Measurements from ENCODE around the gene GMDS.
A peak's percentile ranks its signal among the peaks of the same experiment; 100 is the strongest.

The GMDS gene

GRCh38 chr6:1825926-1826325 is 419.5 kb downstream of the GMDS start:
- no peak for ATAC-seq
- no peak for TF ChIP-seq ESRRG (CRISPR knock-in tag; IDR thresholded peaks at IDR 0.05)
- TF ChIP-seq ISL1 (CRISPR knock-in tag; IDR thresholded peaks at IDR 0.05) = no peak
- TF ChIP-seq ARNTL (CRISPR knock-in tag; IDR thresholded peaks at IDR 0.05; ENCODE audit: borderline replicate concordance, low read depth) = no peak
- TF ChIP-seq PATZ1 (CRISPR knock-in tag; IDR thresholded peaks at IDR 0.05; ENCODE audit: borderline replicate concordance) = no peak
- no peak for TF ChIP-seq ZNF70 (CRISPR knock-in tag; IDR thresholded peaks at IDR 0.05)
- no peak for TF ChIP-seq ZFP3 (CRISPR knock-in tag; IDR thresholded peaks at IDR 0.05)
- no peak for TF ChIP-seq TCF4 (CRISPR knock-in tag; IDR thresholded peaks at IDR 0.05; ENCODE audit: borderline replicate concordance)
- no peak for TF ChIP-seq TSHZ2 (CRISPR knock-in tag; IDR thresholded peaks at IDR 0.05)
- TF ChIP-seq CREB5 (CRISPR knock-in tag; IDR thresholded peaks at IDR 0.05; ENCODE audit: low read depth) = no peak
- no peak for TF ChIP-seq SNAI2 (CRISPR knock-in tag; IDR thresholded peaks at IDR 0.05)
- no peak for TF ChIP-seq ZC3H10 (CRISPR knock-in tag; IDR thresholded peaks at IDR 0.05)
- no peak for TF ChIP-seq POU6F1 (CRISPR knock-in tag; IDR thresholded peaks at IDR 0.05; ENCODE audit: borderline replicate concordance, low read depth)
- no peak for TF ChIP-seq GLIS3 (CRISPR knock-in tag; IDR thresholded peaks at IDR 0.05)
- no peak for TF ChIP-seq PPARA (CRISPR knock-in tag; IDR thresholded peaks at IDR 0.05; ENCODE audit: borderline replicate concordance)
- no peak for TF ChIP-seq BACH2 (CRISPR knock-in tag; IDR thresholded peaks at IDR 0.05; ENCODE audit: borderline replicate concordance)
- TF ChIP-seq CSDC2 (CRISPR knock-in tag; IDR thresholded peaks at IDR 0.05) = no peak
- no peak for TF ChIP-seq ZFP30 (CRISPR knock-in tag; IDR thresholded peaks at IDR 0.05)
- no peak for TF ChIP-seq OSR1 (CRISPR knock-in tag; IDR thresholded peaks at IDR 0.05)
- no peak for TF ChIP-seq TOX (CRISPR knock-in tag; IDR thresholded peaks at IDR 0.05; ENCODE audit: borderline replicate concordance)
- TF ChIP-seq CSRNP3 (CRISPR knock-in tag; IDR thresholded peaks at IDR 0.05) = no peak

GRCh38 chr6:1825277-1825676 is 420.1 kb downstream of the GMDS start:
- TF ChIP-seq ZNF8 (CRISPR knock-in tag; IDR thresholded peaks at IDR 0.05) = no peak
- no peak for ATAC-seq

- TF ChIP-seq ZNF8 (CRISPR knock-in tag; IDR thresholded peaks at IDR 0.05) = no peak
- TF ChIP-seq TCF4 (CRISPR knock-in tag; IDR thresholded peaks at IDR 0.05; ENCODE audit: borderline replicate concordance) = 0 out of 2 replicates have a peak, but pooled peaks have one; percentile 34
- peak; percentile 66 for ATAC-seq
Measured at GRCh38 chr6:1821513-1822183, 423.8 kb downstream of the GMDS start.

Measured in SK-N-SH treated with all-trans-retinoic acid at 6 μM for 48 hours (cell line).